Thyroid gland (tissue), 4 donors: ENCODE results near the gene EHBP1L1. TPM values are rescaled to one million over a fixed set of nuclear protein-coding genes. Genes with fewer than 3 reads are reported as not detected.
A peak's percentile ranks its signal among the peaks of the same experiment; 100 is the strongest.

Experiments used
- DNase-seq, 2 donors: peaks; one replicate each; pipeline ENCODE4 v3.0.0-alpha.2; 2019
- H3K27ac ChIP-seq, 3 donors: fragments of 200-600 bp; sonication (generic); 1 replicate in 2 of 3; 2 replicates in 1 of 3; pipeline ENCODE4 v1.5.1; 2016 to 2019; ENCODE audit warnings: mild to moderate bottlenecking in 1 of 3, moderate library complexity in 1 of 3
- H3K27me3 ChIP-seq: fragments of 200-600 bp; sonication (generic); one replicate; pipeline ENCODE4 v1.5.1; 2019
- H3K36me3 ChIP-seq, 2 donors: fragments of 200-600 bp; sonication (generic); one replicate each; pipeline ENCODE4 v1.5.1; 2016 to 2019
- H3K4me1 ChIP-seq, 2 donors: fragments of 200-600 bp; sonication (generic); one replicate each; pipeline ENCODE4 v1.5.1; 2017 to 2019
- H3K4me3 ChIP-seq, 3 donors: fragments of 200-600 bp; sonication (generic); replicated peaks in 1 of 3; 1 replicate in 2 of 3; 2 replicates in 1 of 3; pipeline ENCODE4 v1.5.1; 2016; ENCODE audit warnings: mild to moderate bottlenecking in 1 of 3
- H3K9me3 ChIP-seq: fragments of 200-600 bp; sonication (generic); one replicate; pipeline ENCODE4 v1.5.1; 2017
- CTCF ChIP-seq, 6 experiments: fragments of 200-600 bp in 3 of 6; fragments of 450-650 bp in 3 of 6; sonication (generic) in 3 of 6; IDR thresholded peaks; one replicate each; pipeline ENCODE4 v1.5.1; 2016 to 2019; ENCODE audit warnings: antibody characterized with exemption in 6 of 6, mild to moderate bottlenecking in 2 of 6, inconsistent platforms in 1 of 6, moderate library complexity in 1 of 6
- POLR2A ChIP-seq, 2 donors: fragments of 450-650 bp; IDR thresholded peaks; one replicate each; pipeline ENCODE4 v1.6.1; 2017; ENCODE audit warnings: antibody characterized with exemption in 2 of 2, mild to moderate bottlenecking in 2 of 2, moderate library complexity in 1 of 2
- WGBS, 2 donors: methylation state at CpG; one replicate each; pipeline ENCODE4 v1.1.5; 2017; 5-methylcytosine and 5-hydroxymethylcytosine counted together
- intact Hi-C: fragments of 100-400 bp; cut with DNase I; formaldehyde crosslinking; loops from one replicate; pipeline ENCODE4 v1.15.1; 2023
- total RNA-seq, 4 donors: library from RNA; depleted of rRNA; stranded (reverse); fragments of >200 nt; gene quantifications; one replicate each; pipeline ENCODE4 v1.2.3, GENCODE V29; 2016

Gene EHBP1L1
- total RNA-seq, 4 donors from 2014 or later: 8.6 to 18.8 (median 12.0) TPM

- 69 to 70% methylated on average over 8 to 10 of the region's 10 CpGs for WGBS, 2 donors
- H3K4me1 ChIP-seq: peaks cover 31 to 55% of the 10 kb centered on the region in 2 donors
- peak in 1 of 2 donors; percentile 19 for DNase-seq
- H3K36me3 ChIP-seq: no peaks in the 10 kb centered on the region
- no peaks in the 10 kb centered on the region for H3K27me3 ChIP-seq
- no peaks in the 10 kb centered on the region for H3K9me3 ChIP-seq
- TF ChIP-seq CTCF (IDR thresholded peaks at IDR 0.05) (no peak), POLR2A (IDR thresholded peaks at IDR 0.05) (no peak)
- intact Hi-C loops: no loop called here
- peak overlapping the region in 1 of 3 donors; percentile 7 for H3K4me3 ChIP-seq
- H3K27ac ChIP-seq: peak overlapping the region in 2 of 3 donors; percentile 46 to 90
These were observed 35.3 kb downstream of the EHBP1L1 start for GRCh38 chr11:65611028-65611757.

GRCh38 chr11:65611758-65612603 lies 36.1 kb downstream of the EHBP1L1 start:
- H3K4me3 ChIP-seq: peak overlapping the region in 1 of 3 donors; percentile 77
- TF ChIP-seq CTCF (IDR thresholded peaks at IDR 0.05): no peak
- TF ChIP-seq POLR2A (IDR thresholded peaks at IDR 0.05): no peak
- H3K27me3 ChIP-seq: no peaks in the 10 kb centered on the region
- 65 to 80% methylated on average over 10 to 12 of the region's 12 CpGs for WGBS, 2 donors
- peak overlapping the region in 2 of 3 donors; percentile 46 to 90 for H3K27ac ChIP-seq
- H3K36me3 ChIP-seq: no peaks in the 10 kb centered on the region
- H3K4me1 ChIP-seq: peaks cover 34 to 57% of the 10 kb centered on the region in 2 donors
- DNase-seq: no peak
- intact Hi-C loops: no loop called here
- no peaks in the 10 kb centered on the region for H3K9me3 ChIP-seq

DNA sequence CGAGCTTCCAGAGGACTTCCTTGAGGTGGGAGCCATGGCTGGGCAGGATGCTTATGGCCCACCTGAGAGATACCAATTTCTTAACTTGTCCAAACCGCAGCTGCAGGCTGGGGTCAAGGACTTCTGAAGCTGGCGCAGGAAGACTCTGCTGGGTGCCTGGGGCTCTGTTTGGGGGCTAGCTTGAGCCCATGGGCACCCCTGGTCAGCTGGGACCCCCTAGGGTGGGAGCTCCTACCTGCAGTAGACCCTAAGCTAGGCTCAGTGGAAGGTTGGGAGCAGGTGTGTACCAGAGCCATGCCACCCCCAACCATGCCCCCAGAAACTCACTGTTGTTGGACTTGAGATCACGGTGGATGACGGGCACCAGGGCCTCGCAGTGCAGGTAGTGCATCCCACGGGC lies 36.8 kb downstream of the EHBP1L1 start:
- Histone ChIP-seq H3K27me3 (no peaks in the 10 kb centered on the region), H3K4me3 (peak overlapping the region in 1 of 3 donors; percentile 77), H3K4me1 (peaks cover 34 to 56% of the 10 kb centered on the region in 2 donors), H3K9me3 (no peaks in the 10 kb centered on the region), H3K27ac (peak overlapping the region in 2 of 3 donors; percentile 90 to 91), H3K36me3 (peaks cover 2 to 6% of the 10 kb centered on the region in 2 donors)
- no peak for TF ChIP-seq CTCF (IDR thresholded peaks at IDR 0.05)
- TF ChIP-seq POLR2A (IDR thresholded peaks at IDR 0.05): no peak
- WGBS, 2 donors: 74 to 81% methylated on average over 3 to 7 of the region's 7 CpGs
- DNase-seq: no peak
- intact Hi-C loops: no loop called here

DNA sequence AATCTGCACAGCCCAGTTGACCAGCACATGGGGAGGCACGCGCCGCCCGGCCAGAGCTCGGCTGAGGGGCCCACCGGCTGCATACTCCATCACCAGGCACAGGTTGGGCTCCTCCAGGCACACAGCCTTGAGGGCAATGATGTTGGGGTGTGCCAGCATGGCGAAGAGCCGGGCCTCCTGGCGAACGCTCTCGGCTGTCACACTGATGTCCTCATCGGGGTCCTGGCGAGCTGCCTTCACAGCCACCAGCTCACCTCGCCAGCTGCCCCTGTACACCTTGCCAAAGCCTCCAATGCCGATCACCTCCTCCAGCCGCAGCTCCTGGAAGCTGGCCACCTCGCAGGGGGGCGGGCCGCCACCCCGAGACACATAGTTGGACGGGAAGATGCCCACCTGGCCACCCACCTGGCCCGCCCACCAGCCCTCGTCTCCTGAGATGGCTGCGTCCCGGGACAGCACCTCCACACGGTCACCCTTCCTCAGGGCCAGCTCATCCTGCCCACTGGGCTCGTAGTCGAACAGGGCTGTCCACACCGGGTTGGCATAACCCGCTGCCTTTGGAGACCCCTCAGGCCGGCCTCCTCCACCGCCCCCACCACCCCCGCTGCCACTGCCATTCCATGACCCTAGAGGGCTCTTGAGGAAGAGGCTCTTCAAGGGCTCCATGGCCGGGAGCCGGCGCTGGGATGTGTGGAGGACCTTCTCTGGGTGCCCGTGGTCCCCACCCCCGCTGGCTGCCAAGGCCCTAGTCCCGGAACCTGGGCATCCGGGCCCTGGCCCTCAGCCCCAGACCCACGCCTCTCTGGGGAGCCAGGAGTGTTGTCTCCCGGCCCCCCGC lies 37.5 kb downstream of the EHBP1L1 start:
- Histone ChIP-seq H3K4me3 (peak overlapping the region; percentile 53 to 77 (median 75)), H3K27me3 (no peaks in the 10 kb centered on the region), H3K36me3 (peaks cover 8 to 12% of the 10 kb centered on the region in 2 donors), H3K27ac (peak overlapping the region; percentile 90 to 94 (median 91)), H3K9me3 (no peaks in the 10 kb centered on the region), H3K4me1 (peaks cover 34 to 53% of the 10 kb centered on the region in 2 donors)
- intact Hi-C loops: no loop called here
- WGBS, 2 donors: 14 to 27% methylated on average over 11 to 30 of the region's 43 CpGs
- DNase-seq: peak; percentile 46 to 61
- TF ChIP-seq CTCF (IDR thresholded peaks at IDR 0.05): no peak
- TF ChIP-seq POLR2A (IDR thresholded peaks at IDR 0.05): no peak
